ENCODE results near the gene SH3GL2. TPM values are rescaled to one million over a fixed set of nuclear protein-coding genes. Genes with fewer than 3 reads are reported as not detected.

Gene SH3GL2
- total and polyA plus RNA-seq, 2 donors (not counting 3 experiments of a cell fraction or from before 2014, with no cell fraction given), result 0.12 TPM; not detected in 1

DNA sequence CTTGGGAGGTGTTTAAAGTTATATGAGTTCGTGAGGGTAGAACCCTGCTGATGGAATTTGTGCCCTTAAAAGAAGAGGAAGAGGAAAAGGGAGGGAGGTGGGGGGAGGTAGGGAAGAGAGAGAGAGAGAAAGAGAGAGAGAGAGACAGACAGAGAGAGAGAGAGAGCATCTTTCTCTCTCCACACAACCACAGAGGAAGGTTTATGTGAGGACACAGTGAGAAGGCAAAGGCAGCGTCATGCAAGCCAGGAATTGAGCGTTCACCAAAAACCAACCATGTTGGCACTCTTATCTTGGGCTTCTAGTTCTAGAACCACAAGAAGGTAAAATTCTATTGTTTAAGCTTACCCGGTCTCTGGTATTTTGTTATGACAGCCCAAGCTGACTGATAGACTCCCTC, 152.4 kb downstream of the SH3GL2 start:
- no peaks in the 10 kb centered on the region for H3K4me1 ChIP-seq (ENCODE audit: control insufficient read depth, extremely low read depth, insufficient read depth, low read length)
- H3K4me2 ChIP-seq (ENCODE audit: insufficient read depth, low read length), result no peak overlapping the region
- H2AFZ ChIP-seq (ENCODE audit: low read depth, low read length), result no peak overlapping the region
- no peak overlapping the region for H3K9ac ChIP-seq (replicated peaks; ENCODE audit: extremely low read depth, insufficient read depth, low read length)
- no peaks in the 10 kb centered on the region for H3K36me3 ChIP-seq (ENCODE audit: control insufficient read depth in 2 of 2, extremely low read depth in 1 of 2, insufficient read depth in 2 of 2, low read length in 2 of 2)
- ChIA-PET POLR2A (no interaction called here), CTCF (no interaction called here)
- dilution Hi-C loops (cut with MboI; ENCODE audit: extremely low pct_ligation_motif_present, low sequenced_read_pairs), result no loop called here
- no peaks in the 10 kb centered on the region for H4K20me1 ChIP-seq (replicated peaks; ENCODE audit: control insufficient read depth, extremely low read depth, insufficient read depth, low read length)
- intact Hi-C loops (cut with micrococcal nuclease), result no loop called here
- H3K27me3 ChIP-seq (ENCODE audit: control insufficient read depth in 2 of 2, insufficient read depth in 2 of 2, low read length in 2 of 2), result no peaks in the 10 kb centered on the region
- DNase-seq (ENCODE audit: low read depth, low spot score) (no peak), FAIRE-seq (no peak)
- H3K27ac ChIP-seq (ENCODE audit: insufficient read depth, low read depth, low read length), result no peak overlapping the region
- no peaks in the 10 kb centered on the region for H3K79me2 ChIP-seq (ENCODE audit: control insufficient read depth, insufficient read depth, low read length)
- no peaks in the 10 kb centered on the region for H3K9me3 ChIP-seq (replicated peaks; ENCODE audit: control insufficient read depth, insufficient read depth, low read length)
- no peak for TF ChIP-seq GATA2 (IDR thresholded peaks at IDR 0.05; ENCODE audit: insufficient read depth, insufficient read length, low read depth, low read length)
- TF ChIP-seq CTCF (IDR thresholded peaks at IDR 0.05; ENCODE audit: extremely low read depth in 1 of 2, insufficient read depth in 1 of 2, low read depth in 1 of 2, low read length in 2 of 2), result no peak
- TF ChIP-seq JUN (IDR thresholded peaks at IDR 0.05; ENCODE audit: borderline replicate concordance, insufficient read depth, insufficient read length, low read depth), result no peak
- TF ChIP-seq EZH2 (IDR thresholded peaks at IDR 0.05; ENCODE audit: borderline replicate concordance, low read depth, low read length, severe bottlenecking), result no peak
- no peak for TF ChIP-seq MAX (IDR thresholded peaks at IDR 0.05; ENCODE audit: insufficient read depth, insufficient read length)
- no peak for TF ChIP-seq POLR2AphosphoS5 (IDR thresholded peaks at IDR 0.05; ENCODE audit: insufficient read depth, low read depth, low read length)
- no peak for TF ChIP-seq POLR2A (IDR thresholded peaks at IDR 0.05; ENCODE audit: low read depth, low read length)
- TF ChIP-seq MYC (IDR thresholded peaks at IDR 0.05; ENCODE audit: low read depth, low read length), result no peak
- no peak for TF ChIP-seq FOS (IDR thresholded peaks at IDR 0.05; ENCODE audit: borderline replicate concordance, insufficient read depth, low read length)
- H3K4me3 ChIP-seq (replicated peaks in 1 of 3; ENCODE audit: insufficient read depth in 1 of 3, low read depth in 1 of 3, low read length in 3 of 3), result no peak overlapping the region
- no peaks in the 10 kb centered on the region for H3K9me1 ChIP-seq (replicated peaks; ENCODE audit: control insufficient read depth, extremely low read depth, insufficient read depth, low read length)
- BruUV-seq (replicated peaks), result no TSS peak
